ENCODE data around the gene CCDC33. TPM values are rescaled to one million over a fixed set of nuclear protein-coding genes. Genes with fewer than 3 reads are reported as not detected.

Gene CCDC33
- total RNA-seq, 1 donor from 2014 or later = not detected

DNA sequence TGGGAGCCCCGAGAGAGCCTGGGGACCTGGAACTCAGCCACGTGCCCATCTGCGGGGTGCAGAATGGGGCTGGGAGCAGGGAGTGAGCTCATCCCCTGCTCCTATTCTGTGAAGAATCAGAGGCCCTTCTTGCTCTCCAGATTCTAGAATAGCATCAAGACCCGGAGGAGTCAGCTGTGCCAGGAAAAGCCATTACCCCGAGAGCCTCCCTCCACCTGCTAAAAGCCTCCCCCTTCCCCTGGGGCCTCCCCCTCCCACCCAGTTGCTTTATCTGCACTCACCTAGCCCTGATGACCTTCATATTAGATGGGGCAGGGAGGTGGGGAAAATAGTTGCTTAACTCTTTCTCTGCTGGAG, 23.1 kb downstream of the CCDC33 start:
- no peak for DNase-seq (ENCODE audit: low read depth)
- TF ChIP-seq, protein P1, sequence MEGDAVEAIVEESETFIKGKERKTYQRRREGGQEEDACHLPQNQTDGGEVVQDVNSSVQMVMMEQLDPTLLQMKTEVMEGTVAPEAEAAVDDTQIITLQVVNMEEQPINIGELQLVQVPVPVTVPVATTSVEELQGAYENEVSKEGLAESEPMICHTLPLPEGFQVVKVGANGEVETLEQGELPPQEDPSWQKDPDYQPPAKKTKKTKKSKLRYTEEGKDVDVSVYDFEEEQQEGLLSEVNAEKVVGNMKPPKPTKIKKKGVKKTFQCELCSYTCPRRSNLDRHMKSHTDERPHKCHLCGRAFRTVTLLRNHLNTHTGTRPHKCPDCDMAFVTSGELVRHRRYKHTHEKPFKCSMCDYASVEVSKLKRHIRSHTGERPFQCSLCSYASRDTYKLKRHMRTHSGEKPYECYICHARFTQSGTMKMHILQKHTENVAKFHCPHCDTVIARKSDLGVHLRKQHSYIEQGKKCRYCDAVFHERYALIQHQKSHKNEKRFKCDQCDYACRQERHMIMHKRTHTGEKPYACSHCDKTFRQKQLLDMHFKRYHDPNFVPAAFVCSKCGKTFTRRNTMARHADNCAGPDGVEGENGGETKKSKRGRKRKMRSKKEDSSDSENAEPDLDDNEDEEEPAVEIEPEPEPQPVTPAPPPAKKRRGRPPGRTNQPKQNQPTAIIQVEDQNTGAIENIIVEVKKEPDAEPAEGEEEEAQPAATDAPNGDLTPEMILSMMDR (IDR thresholded peaks at IDR 0.05; ENCODE audit: insufficient read depth, low read length, severe bottlenecking) = no peak
- FAIRE-seq = no peak
- H3K4me3 ChIP-seq (ENCODE audit: low read depth, low read length) = no peak overlapping the region
- H3K36me3 ChIP-seq (ENCODE audit: control insufficient read depth, insufficient read depth, low read length) = no peaks in the 10 kb centered on the region
- H3K27me3 ChIP-seq (ENCODE audit: control insufficient read depth, insufficient read depth, low read length) = peaks cover 18% of the 10 kb centered on the region

DNA sequence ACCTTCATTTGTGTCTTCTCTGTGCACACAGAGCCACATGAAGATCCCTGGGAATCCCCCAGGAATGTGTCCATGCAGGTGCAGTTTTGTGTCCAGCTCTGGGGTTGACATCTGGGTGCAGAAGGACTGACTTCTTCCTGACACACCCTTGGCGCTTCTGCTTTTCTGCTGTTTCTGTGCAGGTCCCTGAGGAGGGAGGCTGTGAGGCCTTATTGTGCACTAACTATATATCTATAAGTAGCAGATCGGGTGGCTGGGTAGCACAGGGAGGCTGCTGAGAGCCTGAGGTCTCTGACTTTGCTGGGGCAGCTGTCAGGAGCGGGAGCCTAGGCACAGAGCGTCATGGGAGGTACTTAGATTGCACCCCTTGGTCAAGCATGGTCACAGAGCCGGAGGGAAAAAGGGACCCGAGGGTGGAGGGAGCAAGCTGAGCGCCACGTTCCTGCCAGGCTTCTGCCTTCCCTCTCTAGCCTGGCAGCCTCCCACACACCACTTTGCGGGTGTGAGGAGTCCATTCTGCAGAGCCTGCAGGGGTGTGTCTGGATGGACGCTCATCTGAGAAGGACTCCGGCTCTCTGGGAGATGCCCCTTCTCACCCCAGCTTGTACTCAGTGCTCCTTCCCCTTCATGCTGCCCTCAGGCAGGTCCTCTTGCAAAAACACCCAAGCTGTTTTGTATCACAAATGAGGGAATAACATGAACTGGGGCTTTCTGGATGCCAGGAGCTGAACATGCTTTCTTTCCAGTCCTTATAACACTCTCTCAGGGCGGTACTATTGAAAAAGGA, 23.9 kb downstream of the CCDC33 start:
- H3K36me3 ChIP-seq (ENCODE audit: control insufficient read depth, insufficient read depth, low read length) = no peaks in the 10 kb centered on the region
- no peak overlapping the region for H3K4me3 ChIP-seq (ENCODE audit: low read depth, low read length)
- no peak for DNase-seq (ENCODE audit: low read depth)
- H3K27me3 ChIP-seq (ENCODE audit: control insufficient read depth, insufficient read depth, low read length) = peaks cover 18% of the 10 kb centered on the region
- TF ChIP-seq, protein P1 (IDR thresholded peaks at IDR 0.05; ENCODE audit: insufficient read depth, low read length, severe bottlenecking) = no peak
- FAIRE-seq = no peak

DNA sequence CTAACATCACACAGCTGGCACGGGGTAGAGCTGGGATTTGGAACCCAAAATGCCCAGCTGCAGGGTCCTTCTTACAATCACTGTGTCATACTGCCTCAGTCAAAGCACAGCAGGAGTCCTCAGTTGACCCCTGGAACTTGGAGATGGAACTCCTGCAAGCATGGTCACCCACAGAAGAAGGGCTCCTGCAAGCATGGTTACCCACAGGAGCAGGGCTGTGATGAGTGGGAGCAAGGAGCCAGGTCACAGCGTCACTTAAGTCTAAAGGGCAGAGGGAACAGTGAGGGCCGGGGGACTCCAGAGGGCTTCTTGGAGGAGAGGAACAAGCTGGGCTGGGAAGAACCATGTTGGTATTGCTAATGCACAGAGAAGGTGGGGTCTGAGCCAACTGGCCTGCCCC, 24.9 kb downstream of the CCDC33 start:
- DNase-seq (ENCODE audit: low read depth) (no peak), FAIRE-seq (no peak)
- TF ChIP-seq, protein P1 (IDR thresholded peaks at IDR 0.05; ENCODE audit: insufficient read depth, low read length, severe bottlenecking) = no peak
- H3K27me3 ChIP-seq (ENCODE audit: control insufficient read depth, insufficient read depth, low read length) = peaks cover 17% of the 10 kb centered on the region
- H3K4me3 ChIP-seq (ENCODE audit: low read depth, low read length) = no peak overlapping the region
- no peaks in the 10 kb centered on the region for H3K36me3 ChIP-seq (ENCODE audit: control insufficient read depth, insufficient read depth, low read length)

DNA sequence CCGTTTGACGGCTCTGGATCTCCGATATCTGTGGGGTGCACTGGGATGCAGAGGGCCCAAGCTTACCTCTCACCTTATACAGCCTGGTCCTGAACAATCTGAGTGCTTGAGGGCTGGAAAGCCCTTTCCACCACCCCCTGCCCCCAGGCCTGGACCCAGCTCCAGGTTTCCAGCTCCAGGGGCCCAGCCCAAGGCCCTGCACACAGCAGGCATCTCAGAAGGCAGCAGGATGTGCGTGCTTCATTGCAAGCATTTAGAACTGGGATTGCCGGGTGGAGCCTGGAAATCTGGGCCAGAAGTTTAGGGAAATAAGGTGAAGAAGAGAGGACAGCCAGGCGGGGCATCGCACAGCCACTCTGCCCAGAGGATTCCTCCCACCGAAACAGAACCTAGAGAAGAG, 25.6 kb downstream of the CCDC33 start:
- peaks cover 15% of the 10 kb centered on the region for H3K27me3 ChIP-seq (ENCODE audit: control insufficient read depth, insufficient read depth, low read length)

DNA sequence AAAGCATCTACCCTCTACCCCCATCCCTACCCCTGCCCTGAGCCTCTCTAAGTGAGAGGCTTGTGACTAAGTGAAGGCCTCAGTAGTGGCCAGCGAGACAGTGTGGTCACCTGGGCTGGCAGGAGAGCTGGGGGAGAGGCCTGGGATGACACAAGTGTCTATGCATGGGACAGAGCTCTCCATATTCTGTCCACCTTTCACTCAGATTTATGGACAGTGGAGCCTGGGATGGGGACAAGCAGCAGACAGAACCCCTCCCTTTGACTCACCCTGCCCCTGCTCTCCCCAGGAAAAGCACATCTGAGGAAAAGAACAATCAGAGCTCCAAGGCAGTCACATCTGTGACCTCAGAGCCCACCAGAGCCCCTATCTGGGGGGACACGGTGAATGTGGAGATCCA, 26.0 kb downstream of the CCDC33 start:
- Histone ChIP-seq H3K27me3 (ENCODE audit: control insufficient read depth, insufficient read depth, low read length) (peaks cover 15% of the 10 kb centered on the region), H3K4me3 (ENCODE audit: low read depth, low read length) (no peak overlapping the region), H3K36me3 (ENCODE audit: control insufficient read depth, insufficient read depth, low read length) (no peaks in the 10 kb centered on the region)
- TF ChIP-seq, protein P1 (IDR thresholded peaks at IDR 0.05; ENCODE audit: insufficient read depth, low read length, severe bottlenecking) = no peak
- no peak for FAIRE-seq
- no peak for DNase-seq (ENCODE audit: low read depth)

More for the DNA sequence above, 25.6 kb downstream of the CCDC33 start:
- TF ChIP-seq, protein P1 (IDR thresholded peaks at IDR 0.05; ENCODE audit: insufficient read depth, low read length, severe bottlenecking) = no peak
- DNase-seq (ENCODE audit: low read depth) (no peak), FAIRE-seq (no peak)
- no peak overlapping the region for H3K4me3 ChIP-seq (ENCODE audit: low read depth, low read length)
- H3K36me3 ChIP-seq (ENCODE audit: control insufficient read depth, insufficient read depth, low read length) = no peaks in the 10 kb centered on the region

DNA sequence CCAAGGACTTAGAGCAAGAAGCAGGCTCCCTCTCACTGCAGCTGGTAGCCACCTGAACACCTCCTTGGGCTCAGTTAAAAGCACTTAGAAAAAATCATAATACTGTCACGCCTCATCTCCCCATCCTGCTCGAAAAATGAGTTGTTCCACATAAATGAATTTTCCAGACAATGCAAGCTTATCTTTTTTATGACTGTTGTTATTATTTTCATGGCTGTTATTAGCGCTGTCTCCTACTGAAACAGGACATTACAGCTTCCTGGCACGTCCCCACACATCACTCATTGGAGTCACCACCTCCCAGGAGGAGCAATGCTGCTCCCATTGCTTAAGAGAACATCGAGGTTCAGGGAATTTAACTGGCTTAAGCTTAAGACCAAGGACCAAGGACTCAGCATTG, 26.5 kb downstream of the CCDC33 start:
- TF ChIP-seq, protein P1 (IDR thresholded peaks at IDR 0.05; ENCODE audit: insufficient read depth, low read length, severe bottlenecking) = no peak
- Histone ChIP-seq H3K36me3 (ENCODE audit: control insufficient read depth, insufficient read depth, low read length) (no peaks in the 10 kb centered on the region), H3K4me3 (ENCODE audit: low read depth, low read length) (no peak overlapping the region), H3K27me3 (ENCODE audit: control insufficient read depth, insufficient read depth, low read length) (peaks cover 12% of the 10 kb centered on the region)
- no peak for DNase-seq (ENCODE audit: low read depth)
- no peak for FAIRE-seq

All from bronchial epithelial cell (primary cell).